HL-60 (cell line): ENCODE data around the gene TGM2.

ENCODE experiments used
- DNase-seq, 2 experiments: peaks; one replicate each; pipeline ENCODE4 v3.0.0-alpha.2; 2010 to 2020; ENCODE audit warnings: low read depth in 1 of 2, low spot score in 1 of 2
- H3K27ac ChIP-seq: fragments of 250-450 bp; sonication (Bioruptor Pico); replicated peaks from 2 replicates; pipeline ENCODE4 v1.5.1; 2020; ENCODE audit warnings: mild to moderate bottlenecking, moderate library complexity
- H3K27me3 ChIP-seq: fragments of 250-450 bp; sonication (Bioruptor Pico); 2 replicates; pipeline ENCODE4 v1.5.1; 2021; ENCODE audit warnings: mild to moderate bottlenecking, moderate library complexity; ENCODE audit not compliant: insufficient read depth, poor library complexity, severe bottlenecking
- H3K4me3 ChIP-seq: replicated peaks from 2 replicates; pipeline ENCODE4 v1.5.1; 2011; ENCODE audit warnings: mild to moderate bottlenecking, control low read depth, low read length; ENCODE audit not compliant: insufficient read depth
- GABPA ChIP-seq: IDR thresholded peaks from 2 replicates; pipeline ENCODE4 v1.6.1; 2012; ENCODE audit warnings: low read depth
- POLR2AphosphoS5 ChIP-seq: IDR thresholded peaks from 2 replicates; pipeline ENCODE4 v1.6.1; 2012; ENCODE audit warnings: low read depth
- SPI1 ChIP-seq: IDR thresholded peaks from 2 replicates; pipeline ENCODE4 v1.6.1; 2012; ENCODE audit warnings: low read depth, mild to moderate bottlenecking, borderline replicate concordance
- TF ChIP-seq, protein P1 (sequence below): IDR thresholded peaks from one replicate; pipeline ENCODE4 v1.5.1; 2011; ENCODE audit warnings: low read length, control low read depth, inconsistent platforms; ENCODE audit not compliant: insufficient read depth
- TF ChIP-seq, protein P2 (sequence below): IDR thresholded peaks from 2 replicates; pipeline ENCODE4 v1.6.1; 2012; ENCODE audit warnings: low read depth; ENCODE audit not compliant: insufficient replicate concordance

TGM2 gene

GRCh38 chr20:38112930-38113294, 52.2 kb downstream of the TGM2 start:
- no peak for DNase-seq
- no peak overlapping the region for H3K27ac ChIP-seq
- no peaks in the 10 kb centered on the region for H3K27me3 ChIP-seq
- no peak overlapping the region for H3K4me3 ChIP-seq
- no peak for TF ChIP-seq GABPA
- TF ChIP-seq, protein P1, sequence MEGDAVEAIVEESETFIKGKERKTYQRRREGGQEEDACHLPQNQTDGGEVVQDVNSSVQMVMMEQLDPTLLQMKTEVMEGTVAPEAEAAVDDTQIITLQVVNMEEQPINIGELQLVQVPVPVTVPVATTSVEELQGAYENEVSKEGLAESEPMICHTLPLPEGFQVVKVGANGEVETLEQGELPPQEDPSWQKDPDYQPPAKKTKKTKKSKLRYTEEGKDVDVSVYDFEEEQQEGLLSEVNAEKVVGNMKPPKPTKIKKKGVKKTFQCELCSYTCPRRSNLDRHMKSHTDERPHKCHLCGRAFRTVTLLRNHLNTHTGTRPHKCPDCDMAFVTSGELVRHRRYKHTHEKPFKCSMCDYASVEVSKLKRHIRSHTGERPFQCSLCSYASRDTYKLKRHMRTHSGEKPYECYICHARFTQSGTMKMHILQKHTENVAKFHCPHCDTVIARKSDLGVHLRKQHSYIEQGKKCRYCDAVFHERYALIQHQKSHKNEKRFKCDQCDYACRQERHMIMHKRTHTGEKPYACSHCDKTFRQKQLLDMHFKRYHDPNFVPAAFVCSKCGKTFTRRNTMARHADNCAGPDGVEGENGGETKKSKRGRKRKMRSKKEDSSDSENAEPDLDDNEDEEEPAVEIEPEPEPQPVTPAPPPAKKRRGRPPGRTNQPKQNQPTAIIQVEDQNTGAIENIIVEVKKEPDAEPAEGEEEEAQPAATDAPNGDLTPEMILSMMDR: no peak
- TF ChIP-seq POLR2AphosphoS5: no peak
- TF ChIP-seq, protein P2, sequence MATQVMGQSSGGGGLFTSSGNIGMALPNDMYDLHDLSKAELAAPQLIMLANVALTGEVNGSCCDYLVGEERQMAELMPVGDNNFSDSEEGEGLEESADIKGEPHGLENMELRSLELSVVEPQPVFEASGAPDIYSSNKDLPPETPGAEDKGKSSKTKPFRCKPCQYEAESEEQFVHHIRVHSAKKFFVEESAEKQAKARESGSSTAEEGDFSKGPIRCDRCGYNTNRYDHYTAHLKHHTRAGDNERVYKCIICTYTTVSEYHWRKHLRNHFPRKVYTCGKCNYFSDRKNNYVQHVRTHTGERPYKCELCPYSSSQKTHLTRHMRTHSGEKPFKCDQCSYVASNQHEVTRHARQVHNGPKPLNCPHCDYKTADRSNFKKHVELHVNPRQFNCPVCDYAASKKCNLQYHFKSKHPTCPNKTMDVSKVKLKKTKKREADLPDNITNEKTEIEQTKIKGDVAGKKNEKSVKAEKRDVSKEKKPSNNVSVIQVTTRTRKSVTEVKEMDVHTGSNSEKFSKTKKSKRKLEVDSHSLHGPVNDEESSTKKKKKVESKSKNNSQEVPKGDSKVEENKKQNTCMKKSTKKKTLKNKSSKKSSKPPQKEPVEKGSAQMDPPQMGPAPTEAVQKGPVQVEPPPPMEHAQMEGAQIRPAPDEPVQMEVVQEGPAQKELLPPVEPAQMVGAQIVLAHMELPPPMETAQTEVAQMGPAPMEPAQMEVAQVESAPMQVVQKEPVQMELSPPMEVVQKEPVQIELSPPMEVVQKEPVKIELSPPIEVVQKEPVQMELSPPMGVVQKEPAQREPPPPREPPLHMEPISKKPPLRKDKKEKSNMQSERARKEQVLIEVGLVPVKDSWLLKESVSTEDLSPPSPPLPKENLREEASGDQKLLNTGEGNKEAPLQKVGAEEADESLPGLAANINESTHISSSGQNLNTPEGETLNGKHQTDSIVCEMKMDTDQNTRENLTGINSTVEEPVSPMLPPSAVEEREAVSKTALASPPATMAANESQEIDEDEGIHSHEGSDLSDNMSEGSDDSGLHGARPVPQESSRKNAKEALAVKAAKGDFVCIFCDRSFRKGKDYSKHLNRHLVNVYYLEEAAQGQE: no peak
- no peak for TF ChIP-seq SPI1

DNA sequence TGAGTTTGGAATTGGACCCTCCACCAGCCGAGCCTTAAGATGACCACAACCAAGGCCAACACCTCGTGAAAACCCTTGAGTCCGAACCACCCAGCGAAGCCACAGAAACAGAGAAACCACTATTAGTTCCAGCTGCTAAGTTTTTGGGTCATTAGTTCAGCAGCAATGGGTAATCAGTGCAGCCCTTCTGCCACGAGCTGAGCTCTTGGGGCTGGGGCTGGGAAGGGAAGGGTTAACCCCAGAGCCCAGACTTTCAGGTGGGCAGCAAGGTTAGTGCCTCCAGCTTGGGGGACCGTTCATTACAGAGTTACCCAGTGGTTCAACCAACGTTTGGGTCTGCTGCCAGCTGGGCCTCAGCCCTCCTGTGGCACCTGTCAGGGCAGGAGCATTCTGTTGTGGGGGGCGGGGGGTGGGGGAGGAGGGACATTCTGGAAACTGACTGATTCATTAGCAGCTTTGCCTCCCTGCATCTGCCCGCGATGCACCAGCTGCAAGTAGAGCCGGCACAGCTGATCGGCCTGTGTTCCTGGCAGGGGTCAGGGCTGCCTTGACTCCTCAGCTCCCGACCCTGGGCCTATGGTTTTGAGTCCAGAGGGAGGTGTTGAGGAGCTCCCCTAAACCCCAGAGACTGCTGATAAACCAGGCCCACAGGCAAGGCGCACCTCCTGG, 52.7 kb downstream of the TGM2 start:
- H3K4me3 ChIP-seq: no peak overlapping the region
- no peaks in the 10 kb centered on the region for H3K27me3 ChIP-seq
- TF ChIP-seq POLR2AphosphoS5: no peak
- TF ChIP-seq, protein P1: no peak
- H3K27ac ChIP-seq: no peak overlapping the region
- no peak for DNase-seq

DNA sequence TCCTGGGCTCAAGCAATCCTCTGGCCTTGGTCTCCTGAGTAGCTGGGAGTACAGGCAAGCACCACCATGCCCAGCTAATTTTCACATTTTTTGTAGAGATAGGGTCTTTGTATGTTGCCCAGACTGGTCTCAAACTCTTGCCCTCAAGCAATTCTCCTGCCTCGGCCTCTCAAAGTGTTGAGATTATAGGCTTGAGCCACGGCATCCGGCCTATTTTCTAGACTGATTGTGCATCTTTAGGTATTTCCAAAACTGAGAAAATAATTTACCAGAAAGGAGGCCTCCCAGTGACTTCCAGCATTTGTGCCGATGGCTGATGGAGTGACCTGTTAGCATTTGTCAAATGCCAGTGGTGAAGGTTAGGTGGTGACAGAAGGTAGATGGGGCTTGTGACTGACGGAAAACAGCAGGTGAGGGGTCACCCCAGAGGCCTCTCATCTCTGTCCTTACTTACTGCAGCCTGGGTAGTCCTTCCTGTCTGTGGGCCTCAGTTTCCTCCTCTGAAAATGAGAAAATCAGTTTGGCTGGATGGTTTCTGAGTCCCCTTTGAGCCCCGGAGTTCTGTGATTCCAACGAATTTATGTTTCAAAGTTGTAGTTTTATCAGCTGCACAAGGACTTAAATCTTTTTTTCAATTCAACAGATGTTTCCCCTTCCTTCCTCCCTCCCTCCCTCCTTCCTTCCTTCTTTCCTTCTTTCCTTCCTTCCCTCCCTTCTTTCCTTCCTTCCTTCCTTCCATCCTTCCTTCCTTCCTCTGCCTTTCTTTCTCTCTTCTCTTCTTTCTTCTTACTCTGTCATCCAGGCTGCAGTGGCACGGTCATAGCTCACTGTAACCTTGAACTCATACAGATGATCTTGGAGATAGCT, 53.5 kb downstream of the TGM2 start:
- no peak for DNase-seq
- Histone ChIP-seq H3K27ac (no peak overlapping the region), H3K4me3 (no peak overlapping the region), H3K27me3 (no peaks in the 10 kb centered on the region)
- no peak for TF ChIP-seq GABPA
- TF ChIP-seq POLR2AphosphoS5: no peak
- no peak for TF ChIP-seq SPI1
- TF ChIP-seq, protein P2: no peak
- TF ChIP-seq, protein P1: no peak
